HUES6 (cell line): ENCODE data around the gene TULP1.

ENCODE experiments used
- H3K27ac ChIP-seq: 2 replicates; pipeline ENCODE4 v1.7.0; 2013; ENCODE audit warnings: low read depth, mild to moderate bottlenecking, low read length, inconsistent platforms
- H3K27me3 ChIP-seq: 2 replicates; pipeline ENCODE4 v1.6.1; 2013; ENCODE audit warnings: low read length; ENCODE audit not compliant: control insufficient read depth, insufficient read depth
- H3K36me3 ChIP-seq: 2 replicates; pipeline ENCODE4 v1.6.1; 2013; ENCODE audit warnings: low read length; ENCODE audit not compliant: control insufficient read depth, insufficient read depth
- H3K4me1 ChIP-seq: 2 replicates; pipeline ENCODE4 v1.6.1; 2013; ENCODE audit warnings: low read length; ENCODE audit not compliant: control insufficient read depth, insufficient read depth
- H3K4me3 ChIP-seq: 2 replicates; pipeline ENCODE4 v1.5.1; 2013; ENCODE audit warnings: low read depth, low read length
- H3K9ac ChIP-seq: one replicate; pipeline ENCODE4 v1.6.1; 2013; ENCODE audit warnings: mild to moderate bottlenecking, low read length
- H3K9me3 ChIP-seq: 2 replicates; pipeline ENCODE4 v1.6.1; 2013; ENCODE audit warnings: low read depth, low read length; ENCODE audit not compliant: control insufficient read depth, insufficient read depth

TULP1 gene

GRCh38 chr6:35512740-35513139 is at the start of gene TULP1:
TULP1 (minus strand) TSS chr6:35512896; CDS start chr6:35512858, 38 bp downstream.
- no peak within 1 kb of the TSS for H3K27ac ChIP-seq
- peaks cover 26% of the 10 kb centered on the region for H3K4me1 ChIP-seq
- no peaks in the 10 kb centered on the region for H3K9me3 ChIP-seq
- no peak within 1 kb of the TSS for H3K9ac ChIP-seq
- H3K27me3 ChIP-seq: peaks cover 6% of the 10 kb centered on the region; the same call in 1 of the 2 replicates
- no peaks in the 10 kb centered on the region for H3K36me3 ChIP-seq
- H3K4me3 ChIP-seq: peak within 1 kb of the TSS; percentile 44

- Histone ChIP-seq H3K4me3 (no peak overlapping the region), H3K36me3 (no peaks in the 10 kb centered on the region), H3K4me1 (peaks cover 4% of the 10 kb centered on the region; the same call in 1 of the 2 replicates), H3K9ac (no peak overlapping the region), H3K27ac (no peak overlapping the region), H3K9me3 (peaks cover 7% of the 10 kb centered on the region), H3K27me3 (no peaks in the 10 kb centered on the region)
Observed at GRCh38 chr6:35562060-35562459, 49.4 kb upstream of the TULP1 start.

- Histone ChIP-seq H3K9ac (no peak overlapping the region), H3K27me3 (no peaks in the 10 kb centered on the region), H3K27ac (no peak overlapping the region), H3K9me3 (no peaks in the 10 kb centered on the region), H3K36me3 (no peaks in the 10 kb centered on the region), H3K4me3 (no peak overlapping the region), H3K4me1 (peaks cover 4% of the 10 kb centered on the region; the same call in 1 of the 2 replicates)
Observed at GRCh38 chr6:35561113-35561512, 48.4 kb upstream of the TULP1 start.

GRCh38 chr6:35558571-35558970 is 45.9 kb upstream of the TULP1 start:
- Histone ChIP-seq H3K27ac (no peak overlapping the region), H3K4me3 (no peak overlapping the region), H3K27me3 (no peaks in the 10 kb centered on the region), H3K36me3 (no peaks in the 10 kb centered on the region), H3K4me1 (peaks cover 4% of the 10 kb centered on the region; the same call in 1 of the 2 replicates), H3K9me3 (no peaks in the 10 kb centered on the region), H3K9ac (no peak overlapping the region)

GRCh38 chr6:35557239-35557638 is 44.5 kb upstream of the TULP1 start:
- H3K9me3 ChIP-seq: no peaks in the 10 kb centered on the region
- H3K4me3 ChIP-seq: no peak overlapping the region
- H3K9ac ChIP-seq: no peak overlapping the region

GRCh38 chr6:35554811-35555210 is 42.1 kb upstream of the TULP1 start:
- Histone ChIP-seq H3K27me3 (no peaks in the 10 kb centered on the region), H3K27ac (no peak overlapping the region), H3K9ac (no peak overlapping the region), H3K36me3 (no peaks in the 10 kb centered on the region), H3K9me3 (no peaks in the 10 kb centered on the region), H3K4me1 (no peaks in the 10 kb centered on the region), H3K4me3 (no peak overlapping the region)

More at GRCh38 chr6:35557239-35557638, 44.5 kb upstream of the TULP1 start:
- Histone ChIP-seq H3K36me3 (no peaks in the 10 kb centered on the region), H3K4me1 (0 out of 2 replicates have a peak, but pooled peaks cover 1% of the 10 kb centered on the region), H3K27ac (no peak overlapping the region), H3K27me3 (no peaks in the 10 kb centered on the region)

GRCh38 chr6:35553315-35553714 is 40.6 kb upstream of the TULP1 start:
- Histone ChIP-seq H3K36me3 (no peaks in the 10 kb centered on the region), H3K27ac (no peak overlapping the region), H3K9ac (no peak overlapping the region), H3K9me3 (no peaks in the 10 kb centered on the region), H3K4me3 (no peak overlapping the region), H3K27me3 (no peaks in the 10 kb centered on the region), H3K4me1 (no peaks in the 10 kb centered on the region)

GRCh38 chr6:35552285-35552917 is 39.7 kb upstream of the TULP1 start:
- H3K36me3 ChIP-seq: no peaks in the 10 kb centered on the region
- no peaks in the 10 kb centered on the region for H3K27me3 ChIP-seq
- H3K4me3 ChIP-seq: no peak overlapping the region
- no peaks in the 10 kb centered on the region for H3K4me1 ChIP-seq
- H3K27ac ChIP-seq: no peak overlapping the region
- no peaks in the 10 kb centered on the region for H3K9me3 ChIP-seq
- no peak overlapping the region for H3K9ac ChIP-seq

GRCh38 chr6:35550437-35550836 is 37.7 kb upstream of the TULP1 start:
- Histone ChIP-seq H3K36me3 (no peaks in the 10 kb centered on the region), H3K27ac (no peak overlapping the region), H3K9ac (no peak overlapping the region), H3K9me3 (no peaks in the 10 kb centered on the region), H3K27me3 (no peaks in the 10 kb centered on the region), H3K4me1 (peaks cover under 1% of the 10 kb centered on the region; the same call in 1 of the 2 replicates), H3K4me3 (no peak overlapping the region)

GRCh38 chr6:35547676-35548075 is 35.0 kb upstream of the TULP1 start:
- Histone ChIP-seq H3K4me1 (peaks cover 15% of the 10 kb centered on the region), H3K9me3 (no peaks in the 10 kb centered on the region), H3K9ac (no peak overlapping the region), H3K27me3 (no peaks in the 10 kb centered on the region), H3K27ac (no peak overlapping the region), H3K36me3 (no peaks in the 10 kb centered on the region), H3K4me3 (no peak overlapping the region)

GRCh38 chr6:35544769-35545361 is 32.2 kb upstream of the TULP1 start:
- Histone ChIP-seq H3K9me3 (no peaks in the 10 kb centered on the region), H3K27me3 (no peaks in the 10 kb centered on the region), H3K4me1 (peaks cover 15% of the 10 kb centered on the region), H3K36me3 (no peaks in the 10 kb centered on the region), H3K9ac (no peak overlapping the region), H3K27ac (no peak overlapping the region), H3K4me3 (no peak overlapping the region)
